Posterior vena cava (tissue), 2 donors: ENCODE measurements around the gene PHF21B. TPM values are rescaled to one million over a fixed set of nuclear protein-coding genes. Genes with fewer than 3 reads are reported as not detected.

Experiments
- DNase-seq: peaks from one replicate; pipeline ENCODE4 v3.0.0-alpha.2; 2020; ENCODE audit warnings: low spot score
- intact Hi-C, 2 donors: fragments of 100-400 bp; cut with DNase I; formaldehyde crosslinking; loops; one replicate each; pipeline versions ENCODE4 v1.14.1 to v1.14.2; 2022 to 2023
- total RNA-seq, 2 donors: library from RNA; stranded (reverse); fragmentation: NEBNext Ultra II Directional; extraction: Animal tissue kit (Norgen Biotek cat#: 25700); gene quantifications; one replicate each; pipeline ENCODE4 v1.2.1, GENCODE V29; 2021
- donor health status: DM: yes; HTN: yes; CAD: no.
- donor health status: DM: yes; HTN: yes; CAD: no.

The PHF21B gene
- total RNA-seq, 2 donors from 2014 or later: 0.32 to 0.38 TPM

DNA sequence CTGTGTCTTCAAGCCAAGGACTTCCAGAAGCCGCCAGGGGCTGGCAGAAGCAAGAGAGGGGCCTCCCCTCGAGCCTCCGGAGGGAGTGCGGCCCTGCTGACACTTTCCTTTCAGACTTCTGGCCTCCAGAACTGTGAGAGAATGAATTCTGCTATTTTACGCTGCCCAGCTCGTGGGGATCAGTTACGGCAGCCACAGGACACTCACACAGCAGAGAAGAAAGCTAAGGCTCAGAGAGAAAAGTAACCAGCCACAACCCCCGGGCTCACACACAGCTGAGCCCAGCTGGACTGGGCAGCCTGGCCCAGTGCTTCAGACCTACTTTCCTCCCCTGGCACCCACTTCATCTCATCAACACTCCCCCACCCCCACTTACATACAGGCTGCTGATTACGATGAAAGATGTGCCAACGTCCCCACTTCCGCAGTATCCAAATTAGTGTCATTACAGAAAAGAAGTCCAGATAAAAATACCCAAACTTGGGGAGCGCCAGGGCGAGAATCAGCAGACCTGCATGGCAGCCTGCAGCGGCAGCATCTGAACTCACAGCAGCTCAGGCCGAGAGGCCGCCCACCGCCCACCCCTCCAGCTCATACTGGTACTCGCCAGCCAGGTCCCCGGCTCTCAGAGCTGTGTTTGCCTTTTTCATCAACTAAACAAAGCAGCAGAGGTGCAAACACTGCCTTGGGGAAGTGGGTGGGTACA, 15.3 kb downstream of the PHF21B start:
- DNase-seq: no peak
- intact Hi-C loops: no loop called here

GRCh38 chr22:44992166-44992565, 17.6 kb downstream of the PHF21B start:
- intact Hi-C loops: no loop called here
- no peak for DNase-seq

DNA sequence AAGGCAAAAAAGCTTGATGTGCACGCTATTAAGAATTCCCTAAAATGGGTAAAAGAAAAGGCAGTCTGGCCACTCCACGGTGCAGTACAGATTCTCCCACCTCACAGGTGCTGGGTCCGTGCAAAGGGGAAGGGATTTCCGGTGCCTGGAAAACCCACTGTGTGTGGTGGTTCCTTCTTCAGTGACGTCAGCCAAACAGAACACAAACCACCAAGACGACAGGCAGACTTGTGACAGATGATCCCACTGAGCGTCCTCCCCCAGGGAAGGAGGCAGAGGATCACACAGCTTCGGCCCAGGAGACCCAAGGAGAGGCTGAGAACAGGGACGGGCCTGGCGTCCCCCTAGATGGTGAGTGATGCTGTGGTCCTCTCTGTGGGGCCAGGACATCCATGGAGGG, 18.6 kb downstream of the PHF21B start:
- DNase-seq: no peak
- intact Hi-C loops: no loop called here

- intact Hi-C loops: no loop called here
- no peak for DNase-seq
Measured at GRCh38 chr22:44990810-44991209, 19.0 kb downstream of the PHF21B start.

DNA sequence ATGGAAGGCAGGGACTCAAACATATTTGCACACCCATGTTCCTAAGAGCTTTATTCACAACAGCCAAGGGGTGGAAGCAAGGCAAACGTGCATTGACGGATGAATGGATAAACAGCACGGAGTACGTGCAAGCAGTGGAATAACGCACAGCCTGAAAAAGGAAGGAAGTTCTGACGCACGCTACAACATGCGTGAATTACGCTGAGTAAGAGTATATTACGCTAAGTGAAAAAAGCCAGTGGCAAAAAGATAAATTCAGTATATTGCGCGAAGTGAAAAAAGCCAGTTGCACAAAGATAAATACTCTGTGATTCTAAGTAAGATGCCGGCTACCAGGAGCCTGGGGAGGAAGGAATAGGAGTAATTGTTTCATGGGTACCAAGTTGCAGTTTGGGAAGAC, 19.5 kb downstream of the PHF21B start:
- intact Hi-C loops: no loop called here
- no peak for DNase-seq

DNA sequence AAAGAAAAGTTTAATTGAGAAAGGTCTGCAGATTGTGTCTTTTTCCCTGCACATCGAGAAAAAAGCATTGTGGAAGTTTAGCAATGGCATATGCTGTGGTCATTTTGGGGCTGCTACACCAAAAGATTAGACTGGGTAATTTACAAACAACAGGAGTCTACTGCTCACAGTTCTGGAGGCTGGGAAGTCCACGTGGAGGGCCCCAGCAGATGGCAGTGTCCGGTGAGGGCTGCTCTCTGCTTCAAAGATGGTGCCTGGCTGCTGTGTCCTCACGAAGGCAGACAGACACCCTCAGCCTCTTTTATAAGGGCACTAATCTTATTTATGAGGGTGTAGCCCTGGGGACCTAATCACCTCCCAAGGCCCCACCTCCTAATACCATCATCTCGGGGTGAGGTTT, 21.1 kb downstream of the PHF21B start:
- DNase-seq: no peak
- intact Hi-C loops: no loop called here

GRCh38 chr22:44986926-44987325, 22.9 kb downstream of the PHF21B start:
- intact Hi-C loops: no loop called here
- no peak for DNase-seq

DNA sequence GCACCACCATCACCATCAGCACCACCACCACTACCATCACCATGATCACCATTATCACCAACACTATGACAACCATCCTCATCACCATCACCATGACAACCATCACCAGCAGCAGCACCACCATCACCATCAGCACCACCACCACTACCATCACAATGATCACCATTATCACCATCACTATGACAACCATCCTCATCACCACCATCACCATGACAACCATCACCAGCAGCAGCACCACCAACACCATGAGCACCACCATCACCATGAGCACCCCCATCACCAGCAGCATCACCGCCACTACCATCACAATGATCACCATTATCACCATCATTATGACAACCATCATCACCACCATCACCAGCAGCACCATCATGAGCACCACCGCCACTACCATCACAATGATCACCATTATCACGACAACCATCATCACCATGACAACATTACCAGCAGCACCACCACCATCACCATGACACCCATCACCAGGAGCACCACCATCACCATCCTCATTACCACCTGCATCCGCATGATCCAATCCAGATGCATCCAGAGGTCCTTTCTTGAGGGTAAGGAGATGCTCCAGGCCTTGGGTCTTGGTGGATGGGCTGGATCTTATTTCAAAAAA, 23.8 kb downstream of the PHF21B start:
- no peak for DNase-seq
- intact Hi-C loops: no loop called here

DNA sequence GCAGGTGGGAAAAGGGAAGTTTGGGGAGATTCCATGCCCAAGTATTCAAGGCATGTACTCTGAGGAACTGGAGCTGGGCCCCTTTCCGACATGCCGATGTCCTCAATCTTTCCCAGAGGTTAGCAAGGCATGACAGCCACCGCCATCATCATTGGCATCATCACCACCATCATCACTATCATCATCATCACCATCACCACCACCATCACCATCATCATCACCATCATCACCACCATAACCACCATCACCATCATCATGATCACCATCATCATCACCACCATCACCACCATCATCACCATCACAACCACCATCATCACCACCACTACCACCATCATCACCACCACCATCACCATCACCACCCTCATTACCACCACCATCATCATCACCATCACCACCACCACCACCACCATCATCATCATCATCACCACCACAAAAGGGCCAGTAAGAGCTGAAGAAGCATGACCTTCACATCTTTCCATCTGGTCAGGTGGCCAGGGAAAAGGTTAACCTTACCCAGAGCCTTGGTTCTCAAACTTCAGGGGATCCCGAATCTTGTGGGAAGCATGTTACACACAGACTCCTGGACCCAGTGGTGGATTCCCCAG, 25.8 kb downstream of the PHF21B start:
- no peak for DNase-seq
- intact Hi-C loops: no loop called here

DNA sequence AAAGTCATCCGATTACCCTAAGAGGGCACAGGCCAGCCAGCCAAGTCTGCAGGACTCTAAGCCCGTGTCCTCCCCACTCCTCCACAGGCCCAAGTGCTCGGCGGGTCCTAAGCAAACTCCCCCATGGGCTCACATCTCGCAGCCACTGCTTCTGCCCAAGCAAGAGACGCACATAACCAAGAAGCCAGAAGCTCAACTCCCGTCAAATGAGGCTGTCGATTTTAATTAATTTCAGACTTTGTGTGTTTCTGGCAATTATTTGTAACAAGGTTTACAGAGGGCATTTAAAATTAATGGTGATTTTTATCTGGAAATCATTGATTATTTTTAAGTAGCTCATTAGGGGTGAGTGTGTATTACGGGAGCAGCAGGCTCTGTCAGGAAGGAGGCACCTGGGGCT, 27.4 kb downstream of the PHF21B start:
- intact Hi-C loops: no loop called here
- DNase-seq: no peak

DNA sequence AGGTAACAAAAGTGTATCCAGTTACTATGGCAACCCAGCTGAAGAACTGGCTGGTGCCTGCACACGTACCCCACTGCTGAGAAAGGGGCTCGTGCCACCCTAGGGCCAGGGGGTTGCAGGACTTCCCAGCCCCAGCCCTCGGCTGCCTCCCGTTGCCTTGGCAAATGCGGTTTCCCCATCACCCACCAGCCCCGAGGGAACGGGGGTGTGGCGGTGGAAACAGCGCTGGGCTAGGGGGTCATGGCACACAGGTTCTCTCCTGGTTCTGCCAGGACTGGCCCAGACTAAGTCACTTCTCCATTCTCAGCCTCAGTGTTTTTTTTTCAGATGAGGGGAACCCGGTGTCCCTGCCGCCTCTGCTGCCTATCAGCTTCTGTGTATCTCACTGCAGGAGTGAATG, 27.9 kb downstream of the PHF21B start:
- intact Hi-C loops: no loop called here
- DNase-seq: no peak

- DNase-seq: no peak
- intact Hi-C loops: no loop called here
Measured at GRCh38 chr22:44979154-44979553, 30.7 kb downstream of the PHF21B start.

DNA sequence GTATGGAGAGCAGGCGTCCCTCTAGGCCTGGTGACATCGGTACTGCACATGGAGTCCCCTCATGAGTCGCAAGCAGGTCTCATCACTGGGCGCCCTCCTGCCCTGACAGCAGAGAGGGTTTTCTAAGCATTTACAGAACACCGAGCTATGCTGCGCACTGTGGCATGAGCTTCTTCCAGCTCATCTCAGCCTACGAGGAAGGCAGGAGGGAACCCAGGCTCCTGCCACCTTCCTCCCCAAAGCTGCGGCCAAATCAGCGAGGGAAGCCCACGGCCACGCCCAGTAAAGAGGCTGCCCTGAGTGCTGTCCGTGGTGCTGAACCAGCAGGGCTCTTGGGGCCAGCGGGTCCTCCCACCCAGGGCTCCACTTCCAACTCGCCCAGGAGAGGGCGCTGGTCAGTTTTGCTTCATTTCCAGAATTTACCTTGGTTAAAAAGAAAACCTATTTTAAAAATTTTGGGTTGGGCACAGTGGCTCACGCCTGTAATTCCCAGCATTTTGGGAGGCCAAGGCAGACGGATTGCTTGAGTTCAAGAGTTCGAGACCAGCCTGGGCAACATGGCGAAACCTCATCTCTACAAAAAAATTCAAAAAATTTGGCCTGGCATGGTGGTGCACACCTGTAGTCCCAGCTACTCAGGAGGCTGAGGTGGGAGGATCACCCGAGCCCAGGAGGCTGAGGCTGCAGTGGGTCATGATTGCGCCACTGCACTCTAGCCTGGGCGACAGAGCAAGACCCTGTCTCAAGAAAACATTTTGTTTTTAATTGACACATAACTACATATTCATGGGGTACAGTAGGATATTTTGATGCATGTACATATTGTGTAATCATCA, 34.2 kb downstream of the PHF21B start:
- intact Hi-C loops: no loop called here
- peak; percentile 90 for DNase-seq

DNA sequence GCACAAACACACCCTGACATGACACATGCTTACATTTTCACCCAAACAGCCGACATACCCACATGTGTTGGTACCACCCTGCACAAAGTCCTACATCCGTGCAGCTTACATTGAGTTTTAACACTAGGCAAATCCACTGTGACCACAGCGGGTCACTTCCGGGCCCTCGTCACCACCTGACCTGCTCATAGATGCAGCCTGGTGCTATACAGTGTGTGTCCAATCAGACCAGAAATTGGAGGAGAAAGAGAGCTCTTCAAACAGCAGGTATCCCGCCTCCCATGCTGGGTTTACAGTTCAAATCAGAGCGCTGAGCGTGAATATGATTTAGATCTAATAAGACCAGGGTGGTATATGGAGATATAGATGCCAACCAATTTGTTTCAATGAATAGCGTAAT, 35.4 kb downstream of the PHF21B start:
- DNase-seq: no peak
- intact Hi-C loops: no loop called here

GRCh38 chr22:44973829-44974228, 36.0 kb downstream of the PHF21B start:
- intact Hi-C loops: no loop called here

GRCh38 chr22:44972363-44973083, 37.3 kb downstream of the PHF21B start:
- intact Hi-C loops: no loop called here
- DNase-seq: no peak

More at GRCh38 chr22:44973829-44974228, 36.0 kb downstream of the PHF21B start:
- DNase-seq: no peak

GRCh38 chr22:44971651-44972362, 38.0 kb downstream of the PHF21B start:
- DNase-seq: no peak
- intact Hi-C loops: no loop called here

DNA sequence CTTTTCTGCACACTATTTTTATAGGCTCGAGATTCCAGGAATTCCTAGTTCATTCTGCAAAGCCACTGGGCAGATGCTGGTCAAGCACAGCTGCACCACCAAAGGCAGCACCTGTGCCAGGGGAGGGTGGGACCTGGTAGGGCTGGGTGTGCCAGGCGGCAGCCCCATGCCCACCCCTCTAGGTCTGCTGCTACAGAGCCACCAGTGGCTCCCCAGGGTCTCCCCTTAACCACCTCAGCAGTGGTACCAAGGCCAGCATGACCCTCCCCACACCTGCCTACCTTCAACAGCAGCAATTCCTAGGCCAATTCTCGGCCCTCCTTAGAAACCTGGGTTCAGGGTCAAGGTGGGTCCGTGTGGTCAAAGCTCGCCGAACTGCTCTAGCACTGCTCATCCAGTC, 39.5 kb downstream of the PHF21B start:
- intact Hi-C loops: no loop called here
- DNase-seq: no peak

- no peak for DNase-seq
- intact Hi-C loops: no loop called here
Measured at GRCh38 chr22:44969817-44970216, 40.0 kb downstream of the PHF21B start.
